Measurements from ENCODE around the gene ZSCAN5C.
"Not testable (repeated sequence)": the region's sequence is repeated elsewhere in the genome, so short reads cannot be mapped to it uniquely, and the experiment has no call there.

Gene ZSCAN5C

DNA sequence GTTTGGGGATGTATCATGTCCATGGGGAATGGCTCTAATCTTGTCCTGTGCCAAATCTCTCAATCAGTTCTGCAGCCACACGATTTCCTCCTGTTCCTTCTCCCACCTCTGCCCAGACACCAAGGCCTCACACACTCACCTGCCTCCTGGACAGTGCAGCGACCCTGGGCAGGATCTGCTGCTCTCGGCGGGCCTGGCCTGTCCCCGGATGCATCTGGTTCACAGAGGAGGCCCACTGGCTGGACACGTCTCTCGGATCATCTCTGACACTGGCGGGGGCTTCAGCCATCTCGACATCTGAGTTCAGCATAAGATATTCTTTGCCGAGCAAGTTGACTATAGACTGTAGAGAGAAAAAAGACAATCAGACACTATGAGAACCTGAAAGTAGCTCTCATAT lies 10.4 kb upstream of the ZSCAN5C start:
- no peak for DNase-seq (ENCODE audit: low read depth)

DNA sequence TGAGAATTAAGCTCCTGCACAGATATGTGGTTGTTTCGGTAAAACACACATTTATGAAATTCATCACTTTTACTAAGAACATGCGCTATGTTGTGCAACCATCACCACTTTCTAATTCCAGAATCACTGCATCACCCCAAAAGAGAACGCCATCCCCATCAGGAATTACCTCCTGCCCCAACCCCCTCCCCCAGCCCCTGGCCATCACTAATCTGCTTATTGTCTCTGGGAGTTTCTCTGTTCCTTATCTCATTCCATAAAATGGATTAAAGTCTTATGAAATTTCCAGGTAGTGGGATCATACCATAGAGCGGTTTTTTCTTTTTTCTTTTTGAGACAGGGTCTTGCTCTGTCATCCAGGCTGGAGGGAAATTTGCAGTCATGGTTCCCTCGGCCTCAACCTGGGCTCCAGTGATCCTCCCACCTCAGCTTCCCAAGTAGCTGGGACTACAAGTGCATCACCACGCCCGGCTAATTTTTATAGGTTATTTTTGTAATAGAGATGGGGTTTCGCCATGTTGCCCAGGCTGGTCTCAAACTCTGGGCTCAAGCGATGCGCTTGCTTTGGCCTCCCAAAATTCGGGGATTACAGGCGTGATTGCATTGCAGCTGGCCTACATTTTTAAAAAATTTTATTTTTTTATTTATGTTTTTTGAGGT lies 8.0 kb upstream of the ZSCAN5C start:
- DNase-seq (ENCODE audit: low read depth) = no peak

- DNase-seq (ENCODE audit: low read depth) = not testable (repeated sequence)
These were observed 4.4 kb upstream of the ZSCAN5C start, which contains the start of gene ZSCAN5B for GRCh38 chr19:56197646-56198045. TSS of gene ZSCAN5B (minus strand) at chr19:56197783. CDS start at chr19:56193052, 4,731 bp downstream.

DNA sequence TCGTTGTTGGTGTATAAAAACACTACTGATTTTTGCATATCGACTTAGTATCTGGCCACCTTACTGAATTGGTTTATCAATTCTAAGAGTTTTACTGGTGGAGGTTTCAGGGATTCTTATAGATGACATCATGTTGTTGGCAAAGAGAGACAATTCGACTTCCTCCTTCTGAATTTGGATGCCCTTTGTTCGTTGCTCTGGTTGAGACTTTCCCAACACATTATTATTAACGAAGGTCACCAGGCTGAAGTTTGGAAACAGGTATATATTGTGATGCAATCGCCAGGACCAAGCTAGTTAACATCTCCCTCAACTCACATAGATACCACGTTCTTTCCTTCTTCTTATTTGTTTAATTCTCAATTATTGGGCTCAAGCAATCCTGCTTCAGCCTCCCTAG lies 2.4 kb upstream of the ZSCAN5C start:
- no peak for DNase-seq (ENCODE audit: low read depth)

GRCh38 chr19:56207581-56207980 lies 5.5 kb downstream of the ZSCAN5C start:
- DNase-seq (ENCODE audit: low read depth) = not testable (repeated sequence)

DNA sequence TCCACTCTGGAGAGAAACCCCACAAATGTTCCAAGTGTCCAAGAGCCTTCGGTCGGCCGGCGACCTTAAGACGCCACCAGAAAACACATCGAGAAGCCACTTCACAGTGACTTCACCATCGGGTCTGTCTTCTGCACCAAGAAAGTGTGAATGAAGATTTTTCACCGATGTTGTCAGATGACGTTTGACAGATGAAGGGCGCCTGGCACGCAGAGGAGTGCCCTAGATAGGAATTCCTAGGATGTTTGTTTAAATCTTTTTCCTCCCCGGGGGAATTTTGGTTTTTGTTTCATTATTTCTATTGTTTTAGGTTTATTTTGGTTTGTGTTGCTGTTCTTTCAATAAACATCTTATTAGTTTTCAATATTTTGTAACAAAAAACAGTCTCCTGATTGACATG lies 7.0 kb downstream of the ZSCAN5C start:
- DNase-seq (ENCODE audit: low read depth) = no peak

DNA sequence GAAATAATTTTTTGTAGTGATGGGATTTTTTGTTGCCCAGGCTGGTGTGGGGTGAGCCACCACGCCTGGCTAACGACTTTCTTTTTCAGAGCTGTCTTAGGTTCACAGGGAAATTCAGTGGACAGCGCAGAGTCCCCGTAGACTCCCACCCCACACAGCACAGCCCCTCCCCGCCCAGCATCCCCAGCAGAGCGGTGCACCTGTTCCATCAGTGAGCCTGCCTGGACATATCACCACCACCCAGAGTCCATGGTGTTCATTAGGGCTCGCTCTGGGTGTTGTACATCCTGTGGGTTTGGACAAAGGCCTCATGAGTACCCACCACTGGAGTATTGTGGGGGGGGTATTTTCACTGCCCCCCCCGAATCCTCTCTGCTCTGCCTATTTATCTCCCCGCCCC lies 8.0 kb downstream of the ZSCAN5C start:
- not testable (repeated sequence) for DNase-seq (ENCODE audit: low read depth)

GRCh38 chr19:56211718-56212117 lies 9.6 kb downstream of the ZSCAN5C start:
- no peak for DNase-seq (ENCODE audit: low read depth)

DNA sequence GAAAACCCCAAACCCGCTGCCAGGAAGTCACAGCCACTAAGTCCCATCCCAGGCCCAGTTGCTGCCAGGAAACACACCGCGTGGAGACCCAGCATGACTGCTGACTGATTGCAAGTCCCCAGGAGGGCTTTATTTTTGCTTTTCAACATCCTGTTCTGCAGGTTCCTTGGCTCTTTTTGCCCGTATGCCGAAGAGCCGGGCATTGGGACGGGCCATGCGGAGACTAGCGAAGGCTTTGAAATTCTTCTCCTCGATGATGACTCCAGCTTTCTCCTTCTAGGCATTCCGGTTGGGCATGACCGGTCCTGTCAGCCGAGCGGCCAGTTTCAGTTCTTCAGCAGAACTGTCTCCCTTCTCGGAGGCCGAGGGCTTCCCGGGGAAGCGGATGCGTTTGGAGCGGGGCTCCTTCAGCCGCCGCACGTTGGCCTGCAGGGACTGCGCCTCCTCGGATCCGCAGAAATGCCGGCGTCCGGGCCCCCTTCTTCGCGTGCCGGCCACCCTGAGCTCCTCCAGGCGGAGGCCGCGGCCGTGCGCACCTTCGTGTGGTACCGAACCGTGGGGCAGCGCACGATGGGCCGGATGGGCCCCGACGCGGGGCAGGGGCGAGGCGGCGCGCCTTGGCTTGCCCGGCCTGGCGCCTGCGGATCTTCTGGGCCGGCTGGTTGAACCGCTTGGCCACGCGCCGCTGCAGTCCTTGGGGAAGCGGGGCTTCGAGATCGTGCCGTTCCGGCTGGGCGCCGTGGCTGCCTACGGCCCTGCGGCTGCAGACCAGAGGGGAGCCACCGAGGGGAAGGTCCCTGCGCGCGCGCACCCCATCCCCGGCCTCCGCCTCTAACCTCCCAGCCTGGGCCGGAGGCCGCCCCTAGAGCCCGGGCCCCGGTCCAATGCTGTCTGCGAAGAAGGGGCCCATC lies 15.2 kb downstream of the ZSCAN5C start:
- no peak for DNase-seq (ENCODE audit: low read depth)

GRCh38 chr19:56218961-56219360 lies 16.9 kb downstream of the ZSCAN5C start:
- no peak for DNase-seq (ENCODE audit: low read depth)

DNA sequence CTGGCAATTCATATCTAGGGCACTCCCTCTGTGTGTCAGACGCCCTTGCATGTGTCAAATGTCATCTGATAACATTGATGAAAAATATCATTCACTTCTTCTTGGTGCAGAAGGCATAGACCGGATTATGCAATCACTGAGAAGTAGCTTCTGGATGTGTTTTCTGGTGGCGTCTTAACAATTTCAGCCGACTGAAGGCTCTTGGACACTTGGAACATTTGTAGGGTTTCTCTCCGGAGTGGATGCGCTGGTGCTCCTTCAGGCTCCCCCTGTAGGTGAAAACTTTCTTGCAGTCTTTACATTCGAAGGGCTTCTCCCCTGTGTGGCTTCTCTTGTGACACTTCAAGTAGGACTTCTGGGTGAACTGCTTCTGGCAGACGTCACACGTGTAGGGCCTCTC lies 19.4 kb downstream of the ZSCAN5C start:
- not testable (repeated sequence) for DNase-seq (ENCODE audit: low read depth)

- no peak for DNase-seq (ENCODE audit: low read depth)
These were observed 19.8 kb downstream of the ZSCAN5C start for GRCh38 chr19:56221851-56222250.

- no peak for DNase-seq (ENCODE audit: low read depth)
These were observed 20.8 kb downstream of the ZSCAN5C start for GRCh38 chr19:56222901-56223300.

GRCh38 chr19:56223481-56223880 lies 21.4 kb downstream of the ZSCAN5C start:
- DNase-seq (ENCODE audit: low read depth) = no peak

DNA sequence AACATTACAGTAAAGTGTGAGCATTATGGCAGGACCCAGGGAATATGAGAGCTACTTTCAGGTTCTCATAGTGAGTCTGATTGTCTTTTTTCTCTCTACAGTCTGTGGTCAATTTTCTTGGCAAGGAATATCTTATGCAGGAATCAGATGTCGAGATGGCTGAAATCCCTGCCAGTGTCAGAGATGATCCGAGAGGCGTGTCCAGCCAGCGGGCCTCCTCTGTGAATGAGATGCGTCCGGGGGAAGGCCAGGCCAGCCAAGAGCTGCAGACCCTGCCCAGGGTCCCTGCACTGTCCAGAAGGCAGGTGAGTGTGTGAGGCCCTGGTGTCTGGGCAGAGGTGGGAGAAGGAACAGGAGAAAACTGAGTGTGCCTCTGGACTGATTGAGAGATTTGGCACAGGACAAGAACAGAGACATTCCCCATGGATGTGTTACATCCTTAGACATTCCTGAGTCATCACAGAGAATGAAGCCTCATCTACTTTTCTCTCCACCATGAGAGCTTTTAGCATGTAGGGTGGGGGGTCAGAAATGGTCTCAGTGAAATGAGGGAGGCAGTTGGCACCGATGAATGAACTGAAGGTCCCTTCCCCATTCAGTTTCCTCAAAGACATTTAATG lies 43.2 kb downstream of the ZSCAN5C start:
- DNase-seq (ENCODE audit: low read depth) = no peak

DNA sequence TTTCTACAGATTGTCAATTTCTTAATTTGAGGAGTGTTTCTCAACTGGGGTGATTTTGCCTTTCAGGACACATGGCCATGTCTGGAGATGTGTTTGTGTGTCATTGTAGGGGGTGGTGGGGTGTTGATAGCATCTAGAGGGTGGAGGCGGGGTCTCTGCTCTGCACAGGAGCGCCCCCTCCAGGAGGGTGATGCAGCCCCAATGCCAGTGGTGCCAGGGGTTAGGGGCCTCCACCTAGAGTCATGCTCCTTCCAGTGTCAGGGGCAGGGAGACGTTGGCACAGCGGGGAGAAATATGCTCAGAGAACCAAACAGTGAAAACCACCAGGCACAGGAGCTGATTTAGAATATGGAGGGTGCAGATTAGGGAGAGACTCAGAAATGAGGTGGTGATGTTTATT lies 43.7 kb downstream of the ZSCAN5C start:
- not testable (repeated sequence) for DNase-seq (ENCODE audit: low read depth)

- DNase-seq (ENCODE audit: low read depth) = not testable (repeated sequence)
These were observed 46.8 kb downstream of the ZSCAN5C start for GRCh38 chr19:56248736-56249338.

DNA sequence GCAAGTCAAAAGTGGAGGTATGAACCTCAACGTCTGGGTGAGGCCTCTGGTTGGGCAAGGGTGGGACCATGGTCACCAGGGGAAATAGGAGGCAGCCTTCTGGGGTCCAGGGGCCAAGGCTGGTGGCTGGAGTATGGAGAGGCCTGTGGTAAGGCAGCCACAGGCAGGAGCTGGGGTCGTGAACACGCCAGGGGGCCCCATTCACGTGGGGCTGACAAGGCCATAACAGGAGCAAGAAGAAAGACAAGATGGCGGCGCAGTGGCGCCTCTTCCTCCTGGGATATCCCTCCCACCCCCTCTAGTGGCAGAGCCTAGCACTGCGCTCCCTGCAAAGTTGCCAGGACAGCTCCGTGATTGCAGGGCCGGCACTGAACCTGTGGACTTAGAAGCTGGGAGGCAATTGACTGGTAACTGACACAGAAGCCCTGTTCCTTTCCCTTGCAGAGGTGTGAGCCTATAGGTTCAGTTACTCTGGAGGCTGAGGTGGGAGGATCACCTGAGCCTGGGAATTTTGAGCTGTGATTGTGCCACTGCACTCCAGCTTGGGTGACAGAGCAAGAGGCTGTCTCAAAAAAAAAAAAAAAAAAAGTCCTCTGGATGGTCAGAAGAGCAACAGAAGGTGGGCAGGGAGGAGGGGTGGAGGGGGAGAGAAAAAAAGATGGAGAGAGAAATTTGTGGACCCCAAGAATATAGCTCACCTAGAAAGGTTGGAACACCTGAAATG lies 50.8 kb downstream of the ZSCAN5C start:
- peak; percentile 62 for DNase-seq (ENCODE audit: low read depth)

DNA sequence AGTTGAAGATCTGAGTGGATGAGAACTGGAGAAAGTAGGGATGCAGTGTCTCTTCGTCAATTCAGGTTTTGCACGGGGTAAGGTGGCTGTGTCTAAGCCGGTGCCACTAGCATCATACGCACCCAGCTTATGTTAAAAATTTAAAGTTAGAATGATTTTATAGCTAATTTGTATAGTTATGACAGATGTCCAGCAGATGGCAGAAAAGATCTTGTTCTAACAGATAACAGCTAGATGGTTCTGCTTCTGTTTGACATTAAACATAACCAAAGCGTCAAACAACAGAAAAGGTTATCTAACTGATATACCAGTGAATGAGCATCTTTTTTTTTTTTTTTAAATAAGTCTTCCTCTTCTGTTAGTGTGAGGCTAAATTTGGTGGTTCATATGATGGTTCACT lies 51.7 kb downstream of the ZSCAN5C start:
- DNase-seq (ENCODE audit: low read depth) = peak; percentile 35

DNA sequence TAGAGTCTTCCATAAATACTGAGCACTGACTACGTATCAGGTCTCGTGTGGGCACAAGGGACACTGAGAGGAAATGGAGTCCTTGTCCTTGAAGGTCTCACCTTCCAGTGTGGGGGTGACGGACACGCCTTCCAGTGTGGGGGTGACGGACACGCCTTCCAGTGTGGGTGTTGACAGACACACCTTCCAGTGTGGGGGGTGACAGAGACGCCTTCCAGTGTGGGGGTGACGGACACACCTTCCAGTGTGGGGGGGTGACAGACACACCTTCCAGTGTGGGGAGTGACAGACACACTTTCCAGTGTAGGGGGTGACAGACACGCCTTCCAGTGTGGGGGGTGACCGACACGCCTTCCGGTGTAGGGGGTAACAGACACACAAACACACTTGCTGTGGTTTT lies 56.2 kb downstream of the ZSCAN5C start:
- no peak for DNase-seq (ENCODE audit: low read depth)
